Amniotic epithelial cell (primary cell): ENCODE results near the gene CLVS2.

ENCODE experiments used
- DNase-seq: peaks from one replicate; pipeline ENCODE4 v3.0.0-alpha.2; 2010; ENCODE audit warnings: low read depth

The CLVS2 gene

GRCh38 chr6:123024976-123025375, 28.9 kb downstream of the CLVS2 start:
- DNase-seq, result no peak

GRCh38 chr6:123027408-123027807, 31.4 kb downstream of the CLVS2 start:
- DNase-seq, result no peak

- no peak for DNase-seq
Measured at GRCh38 chr6:123028263-123028662, 32.2 kb downstream of the CLVS2 start.

- DNase-seq, result peak; percentile 6
Measured at GRCh38 chr6:123030282-123030681, 34.2 kb downstream of the CLVS2 start.

- no peak for DNase-seq
Measured at GRCh38 chr6:123036648-123037047, 40.6 kb downstream of the CLVS2 start.

GRCh38 chr6:123039431-123039830, 43.4 kb downstream of the CLVS2 start:
- no peak for DNase-seq

GRCh38 chr6:123042401-123042800, 46.4 kb downstream of the CLVS2 start:
- DNase-seq, result no peak

- no peak for DNase-seq
Measured at GRCh38 chr6:123044341-123044860, 48.4 kb downstream of the CLVS2 start.

GRCh38 chr6:123053602-123054225, 57.7 kb downstream of the CLVS2 start:
- DNase-seq, result no peak

GRCh38 chr6:123055256-123055655, 59.2 kb downstream of the CLVS2 start:
- no peak for DNase-seq

GRCh38 chr6:123062670-123063069, 66.6 kb downstream of the CLVS2 start:
- no peak for DNase-seq

- DNase-seq, result no peak
Measured at GRCh38 chr6:123064038-123064437, 68.0 kb downstream of the CLVS2 start.

GRCh38 chr6:123074616-123075015, 78.6 kb downstream of the CLVS2 start:
- no peak for DNase-seq

- no peak for DNase-seq
Measured at GRCh38 chr6:123085403-123085802, 89.4 kb downstream of the CLVS2 start.

- DNase-seq, result no peak
Measured at GRCh38 chr6:123089226-123089625, 93.2 kb downstream of the CLVS2 start.

- peak; percentile 94 for DNase-seq
Measured at GRCh38 chr6:123091091-123091895, 95.3 kb downstream of the CLVS2 start.

GRCh38 chr6:123091896-123092271, 95.8 kb downstream of the CLVS2 start:
- no peak for DNase-seq

- peak; percentile 22 for DNase-seq
Measured at GRCh38 chr6:123094795-123095194, 98.8 kb downstream of the CLVS2 start.

GRCh38 chr6:123105561-123105960, 109.5 kb downstream of the CLVS2 start:
- DNase-seq, result peak; percentile 86

GRCh38 chr6:123116370-123116769, 120.3 kb downstream of the CLVS2 start:
- no peak for DNase-seq

- DNase-seq, result peak; percentile 25
Measured at GRCh38 chr6:123117145-123117908, 121.3 kb downstream of the CLVS2 start.

GRCh38 chr6:123118811-123119210, 122.8 kb downstream of the CLVS2 start:
- DNase-seq, result no peak
